ENCODE measurements around the gene TTC7B.
A peak's percentile ranks its signal among the peaks of the same experiment; 100 is the strongest.
"Not testable (repeated sequence)": the region's sequence is repeated elsewhere in the genome, so short reads cannot be mapped to it uniquely, and the experiment has no call there.

Gene TTC7B

DNA sequence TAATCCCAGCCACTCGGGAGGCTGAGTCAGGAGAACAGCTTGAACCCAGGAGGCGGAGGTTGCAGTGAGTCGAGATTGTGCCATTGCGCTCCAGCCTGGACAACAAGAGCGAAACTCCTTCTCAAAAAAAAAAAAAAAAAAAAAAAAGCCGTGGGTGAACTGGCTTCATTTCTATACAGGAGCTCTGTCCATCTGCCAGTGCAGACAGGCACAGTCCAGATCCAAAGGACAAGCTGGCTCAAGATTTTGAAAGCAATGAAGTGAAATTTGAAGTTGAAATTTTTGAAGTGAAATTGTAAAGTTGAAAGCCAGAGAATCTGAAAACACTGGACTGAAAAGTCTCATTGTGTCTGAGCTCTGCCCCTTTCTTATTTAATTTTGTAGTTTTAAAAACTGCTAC lies 284.7 kb downstream of the TTC7B start:
- no peak for ATAC-seq

DNA sequence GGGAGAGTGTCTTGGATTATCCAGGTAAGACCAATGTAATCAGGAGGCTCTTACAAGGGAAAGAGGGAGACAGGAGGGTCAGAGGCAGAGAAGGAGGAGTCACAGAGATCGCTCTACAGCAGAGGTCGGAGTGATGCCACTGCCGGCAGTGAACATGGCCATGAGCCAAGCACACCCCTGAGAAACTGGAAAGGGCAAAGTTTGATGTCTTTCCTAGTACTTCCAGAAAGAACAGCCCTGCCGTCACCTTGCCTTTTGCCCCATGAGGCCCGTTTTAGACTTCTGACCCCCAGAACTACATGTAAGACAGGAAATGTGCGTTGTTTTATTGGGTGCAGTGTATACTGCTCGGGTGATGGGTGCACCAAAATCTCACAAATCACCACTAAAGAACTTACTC lies 285.7 kb downstream of the TTC7B start:
- H3K27me3 Mint-ChIP-seq, result peaks cover 18% of the 10 kb centered on the region
- no peak for ATAC-seq
- H3K9me3 Mint-ChIP-seq, result peaks cover 14% of the 10 kb centered on the region
- no peak overlapping the region for H3K27ac Mint-ChIP-seq
- H3K4me1 Mint-ChIP-seq, result no peaks in the 10 kb centered on the region
- no peaks in the 10 kb centered on the region for H3K36me3 Mint-ChIP-seq
- no peak overlapping the region for H3K4me3 Mint-ChIP-seq

More for the DNA sequence above, 284.7 kb downstream of the TTC7B start:
- Mint-ChIP-seq H3K9me3 (peaks cover 14% of the 10 kb centered on the region), H3K27ac (no peak overlapping the region), H3K27me3 (peaks cover 18% of the 10 kb centered on the region), H3K36me3 (no peaks in the 10 kb centered on the region), H3K4me1 (peaks cover 6% of the 10 kb centered on the region), H3K4me3 (no peak overlapping the region)

DNA sequence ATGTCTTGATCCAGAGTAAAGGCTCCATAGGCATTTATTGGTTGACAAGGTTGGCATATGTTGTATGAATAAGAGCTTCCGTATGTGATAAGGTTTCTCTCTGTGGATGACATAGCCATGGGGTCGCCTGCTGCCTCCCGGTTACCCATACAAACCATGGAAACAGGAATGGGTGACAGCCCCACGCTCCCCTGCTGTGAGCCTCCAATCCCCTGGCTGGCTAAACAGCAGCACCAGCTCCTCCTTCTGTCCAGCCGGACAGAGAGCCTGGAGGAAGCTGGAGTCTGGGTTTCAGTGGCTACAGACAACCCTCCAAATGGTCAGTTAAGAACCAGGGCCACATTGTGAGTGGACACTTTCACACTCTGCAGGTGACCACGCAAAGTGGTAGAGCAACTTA lies 288.3 kb downstream of the TTC7B start:
- Mint-ChIP-seq H3K27me3 (no peaks in the 10 kb centered on the region), H3K4me3 (no peak overlapping the region), H3K36me3 (no peaks in the 10 kb centered on the region), H3K9me3 (peaks cover 14% of the 10 kb centered on the region), H3K4me1 (no peaks in the 10 kb centered on the region), H3K27ac (no peak overlapping the region)
- ATAC-seq, result no peak

DNA sequence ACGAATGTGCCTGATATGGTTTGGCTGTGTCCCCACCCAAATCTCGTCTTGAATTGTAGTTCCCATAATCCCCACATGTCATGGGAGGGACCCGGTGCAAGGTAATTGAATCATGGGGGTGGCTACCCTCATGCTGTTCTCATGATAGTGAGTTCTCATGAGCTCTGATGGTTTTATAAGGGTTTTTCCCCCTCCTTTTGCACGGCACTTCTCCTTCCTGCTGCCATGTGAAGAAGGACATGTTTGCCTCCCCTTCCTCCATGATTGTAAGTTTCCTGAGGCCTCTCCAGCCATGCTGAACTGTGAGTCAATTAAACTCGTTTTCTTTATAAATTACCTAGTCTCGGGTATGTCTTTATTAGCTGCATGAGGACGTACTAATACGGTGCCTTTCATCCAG lies 289.7 kb downstream of the TTC7B start:
- not testable (repeated sequence) for H3K27ac Mint-ChIP-seq, H3K4me1 Mint-ChIP-seq, ATAC-seq, H3K27me3 Mint-ChIP-seq, H3K4me3 Mint-ChIP-seq, H3K36me3 Mint-ChIP-seq
- H3K9me3 Mint-ChIP-seq, result peaks cover 14% of the 10 kb centered on the region

DNA sequence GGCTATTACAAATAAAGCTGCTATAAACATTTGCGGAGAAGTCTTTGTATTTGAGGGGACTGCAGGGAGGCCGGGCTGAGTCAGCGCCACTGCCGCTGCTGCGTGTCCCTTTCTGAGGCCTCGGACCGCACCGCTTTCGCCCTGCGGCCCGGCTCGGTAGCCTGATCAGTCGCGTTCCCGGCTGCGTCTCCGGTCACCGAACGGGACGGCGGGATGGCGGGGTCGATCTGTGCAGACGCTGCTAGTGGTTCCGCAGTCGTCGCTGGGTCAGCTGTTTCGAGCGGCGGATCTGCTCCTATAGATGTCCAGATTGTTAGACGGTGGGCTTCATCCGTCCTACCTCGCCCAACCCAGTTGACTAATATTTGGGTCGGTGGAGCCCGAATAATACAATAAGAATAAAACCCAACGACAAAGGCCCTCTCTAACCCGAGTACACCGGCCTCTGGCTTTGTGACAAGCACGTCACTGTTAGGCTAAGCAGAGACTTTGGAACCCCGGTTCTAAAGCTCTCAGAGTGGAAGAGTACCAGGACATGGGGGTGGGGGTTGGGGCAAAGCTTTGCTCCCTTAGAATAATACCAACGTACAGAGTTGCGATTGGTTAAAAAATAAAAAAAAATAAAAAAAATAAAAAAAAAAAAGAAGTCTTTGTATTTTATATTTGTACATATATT lies 290.7 kb downstream of the TTC7B start:
- H3K27me3 Mint-ChIP-seq, result not testable (repeated sequence)
- peak; percentile 31 for ATAC-seq
- H3K9me3 Mint-ChIP-seq, result peaks cover 14% of the 10 kb centered on the region

DNA sequence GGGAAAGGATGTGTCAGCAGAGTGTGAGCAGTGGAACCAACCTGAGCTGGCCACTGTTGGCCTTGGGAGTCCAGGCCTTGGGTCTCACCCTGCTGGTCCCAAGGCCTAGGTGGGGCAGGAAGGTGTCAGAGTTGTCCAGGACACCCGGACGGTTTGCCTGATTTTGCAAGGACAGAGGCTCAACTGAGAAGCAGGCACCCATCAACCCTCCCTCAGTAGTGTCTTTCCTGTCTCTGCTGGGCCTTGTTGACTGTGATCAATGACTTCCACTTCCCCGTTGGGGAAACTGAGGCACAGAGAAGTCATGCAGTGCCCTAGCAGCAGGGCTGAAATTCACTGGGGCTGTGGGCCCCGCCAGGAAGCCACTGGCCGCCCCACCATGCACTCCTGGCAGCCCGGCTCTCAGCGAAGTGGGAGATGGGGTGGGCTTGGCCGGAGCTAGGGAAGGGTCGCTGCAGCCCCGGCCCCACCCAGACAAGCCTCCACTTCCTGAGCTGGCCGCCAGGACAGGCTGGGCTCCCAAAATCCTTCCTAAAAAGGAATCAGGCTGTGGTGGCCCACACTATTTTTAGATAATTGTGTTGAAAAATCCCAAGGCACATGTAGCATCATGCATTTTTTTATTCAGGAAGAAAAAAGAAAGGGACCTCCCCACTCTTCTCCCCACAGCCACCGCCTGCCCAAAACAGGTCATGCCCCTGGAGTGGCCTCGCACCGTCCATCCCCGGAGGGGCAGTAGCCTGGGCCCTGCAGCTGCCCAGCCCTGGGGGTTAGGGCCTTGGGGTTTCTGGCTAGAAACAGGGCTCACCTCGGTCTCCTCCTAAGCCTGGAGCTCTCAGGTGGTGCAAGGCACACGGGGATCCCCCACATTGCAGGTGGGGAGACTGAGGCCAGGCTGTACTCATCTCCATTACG lies 292.0 kb downstream of the TTC7B start:
- Mint-ChIP-seq H3K27ac (no peak overlapping the region), H3K9me3 (peaks cover 14% of the 10 kb centered on the region), H3K36me3 (no peaks in the 10 kb centered on the region), H3K27me3 (peaks cover 8% of the 10 kb centered on the region), H3K4me1 (no peaks in the 10 kb centered on the region), H3K4me3 (no peak overlapping the region)
- no peak for ATAC-seq

More for the DNA sequence above, 290.7 kb downstream of the TTC7B start:
- not testable (repeated sequence) for H3K27ac Mint-ChIP-seq, H3K4me3 Mint-ChIP-seq, H3K36me3 Mint-ChIP-seq, H3K4me1 Mint-ChIP-seq

DNA sequence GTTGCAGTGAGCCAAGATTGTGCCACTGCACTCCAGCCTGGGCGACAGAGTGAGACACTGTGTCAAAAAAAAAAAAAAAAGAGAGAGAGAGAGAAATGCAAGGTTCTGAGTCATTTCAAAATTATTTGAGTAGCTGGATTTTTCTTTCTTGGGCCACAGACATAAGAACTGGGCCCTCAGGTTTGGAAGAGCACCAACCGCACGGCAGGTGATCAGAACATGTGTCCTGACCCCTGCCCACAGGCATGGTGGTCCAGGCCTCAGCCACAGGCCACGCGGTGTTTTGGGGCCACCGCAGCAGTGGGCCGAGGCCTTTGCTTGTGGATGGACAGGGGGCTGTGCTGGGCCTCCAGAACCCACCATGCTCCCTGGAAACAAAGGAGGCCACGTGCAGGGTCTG lies 292.7 kb downstream of the TTC7B start:
- H3K4me1 Mint-ChIP-seq, result no peaks in the 10 kb centered on the region
- H3K27ac Mint-ChIP-seq, result no peak overlapping the region
- peaks cover 10% of the 10 kb centered on the region for H3K9me3 Mint-ChIP-seq
- H3K4me3 Mint-ChIP-seq, result no peak overlapping the region
- no peak for ATAC-seq
- H3K27me3 Mint-ChIP-seq, result peaks cover 8% of the 10 kb centered on the region
- H3K36me3 Mint-ChIP-seq, result no peaks in the 10 kb centered on the region

DNA sequence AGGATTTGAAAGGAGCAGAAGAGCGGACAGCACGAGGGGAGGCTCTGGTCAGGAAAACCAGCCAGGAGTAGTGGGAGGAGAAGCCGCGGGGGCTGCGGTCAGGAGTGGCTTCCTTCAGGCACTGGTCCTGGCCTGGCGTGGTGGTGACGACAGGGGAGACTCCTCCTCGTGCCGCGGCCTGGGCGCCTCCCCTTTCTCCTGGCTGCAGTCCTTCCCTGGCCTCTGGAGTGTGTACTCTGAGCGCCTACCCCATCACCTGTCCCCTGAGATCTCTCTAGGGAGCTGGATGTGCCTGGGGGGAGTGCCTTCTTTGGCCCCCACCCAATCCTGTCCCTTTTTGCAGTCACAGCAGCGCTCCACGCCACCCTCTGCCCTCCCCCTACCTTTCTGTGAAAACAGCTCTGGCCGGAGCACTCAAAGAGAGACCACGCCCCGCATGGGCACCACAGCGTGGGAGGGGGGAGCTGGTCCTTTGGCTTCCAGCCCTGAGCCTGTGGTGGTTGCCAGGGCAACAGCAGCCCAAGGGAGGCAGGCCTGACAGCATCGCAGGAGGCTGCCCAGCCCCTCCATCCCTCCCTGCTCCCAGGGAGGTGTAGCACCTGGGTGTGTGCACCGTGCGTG lies 293.5 kb downstream of the TTC7B start:
- Mint-ChIP-seq H3K4me3 (no peak overlapping the region), H3K4me1 (no peaks in the 10 kb centered on the region), H3K27ac (no peak overlapping the region), H3K9me3 (peaks cover 8% of the 10 kb centered on the region), H3K36me3 (no peaks in the 10 kb centered on the region), H3K27me3 (peaks cover 8% of the 10 kb centered on the region)
- ATAC-seq, result no peak

DNA sequence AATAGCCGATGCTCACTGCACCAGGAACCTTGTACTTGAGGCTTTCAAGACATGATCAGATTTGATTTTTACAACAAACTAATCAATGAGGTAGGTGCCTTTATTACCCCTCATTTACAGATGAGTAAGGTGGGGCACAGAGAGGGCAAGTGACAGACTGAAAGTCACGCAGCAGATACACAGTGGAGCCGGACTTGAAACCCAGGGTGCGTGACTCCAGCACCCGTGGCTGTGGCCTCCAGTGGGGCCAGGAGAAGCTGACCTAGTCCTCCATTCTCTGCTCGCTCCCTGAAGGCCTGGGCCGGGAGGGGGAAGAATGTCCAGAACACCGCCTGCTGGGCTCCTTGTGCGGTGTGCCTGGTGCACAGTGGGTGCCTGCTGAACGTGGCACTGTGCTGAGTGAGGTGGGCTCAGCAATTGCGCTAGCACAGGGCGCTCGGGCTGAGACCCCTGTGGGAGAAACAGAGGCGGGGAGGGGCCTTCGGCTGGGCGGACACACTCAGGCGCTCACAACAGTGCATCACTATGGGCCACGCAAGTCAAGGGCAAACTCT lies 294.2 kb downstream of the TTC7B start:
- no peak for ATAC-seq
- Mint-ChIP-seq H3K27me3 (peaks cover 8% of the 10 kb centered on the region), H3K4me1 (no peaks in the 10 kb centered on the region), H3K36me3 (no peaks in the 10 kb centered on the region), H3K27ac (no peak overlapping the region), H3K4me3 (no peak overlapping the region), H3K9me3 (peaks cover 5% of the 10 kb centered on the region)

DNA sequence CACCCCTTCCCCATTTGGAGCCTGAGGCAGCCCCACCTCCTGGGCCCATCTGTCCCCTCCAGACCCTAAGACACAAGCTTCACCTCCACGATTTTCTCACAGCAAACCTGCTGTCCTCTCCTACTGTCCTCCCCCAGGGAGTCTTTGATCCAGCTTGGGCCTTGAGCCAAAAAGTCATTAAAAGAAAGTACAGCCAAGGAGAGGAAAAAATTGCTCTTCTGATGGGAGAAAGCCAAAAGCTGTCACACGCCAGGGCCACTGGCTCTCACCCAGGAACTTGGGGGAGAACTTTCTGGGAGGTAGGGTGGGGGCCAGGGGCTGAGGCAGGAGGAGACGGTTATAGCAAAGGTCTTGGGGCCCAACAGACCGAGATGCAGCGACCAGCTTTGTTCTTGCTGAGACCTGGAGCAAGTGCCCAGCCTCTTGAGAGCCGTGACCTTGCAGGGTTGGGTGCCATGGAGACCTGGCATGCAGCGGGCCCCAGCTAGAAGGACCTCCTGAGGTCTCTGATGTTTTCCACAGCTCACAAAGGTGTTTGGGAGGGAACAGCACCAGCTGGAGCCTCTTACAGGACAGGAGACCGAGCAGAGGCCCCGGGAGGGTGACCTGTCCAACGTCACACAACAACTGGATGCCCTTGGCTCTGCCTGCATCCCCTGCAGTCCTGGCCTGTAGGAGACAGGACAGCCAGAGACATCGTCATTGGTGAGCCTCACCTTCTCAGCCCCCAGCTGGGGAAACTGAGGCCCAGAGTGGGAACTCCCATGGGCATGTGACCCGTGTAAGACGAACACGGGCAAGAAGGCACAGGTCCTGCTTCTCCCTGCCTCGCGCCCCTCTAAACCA lies 294.9 kb downstream of the TTC7B start:
- Mint-ChIP-seq H3K9me3 (no peaks in the 10 kb centered on the region), H3K27me3 (peaks cover 8% of the 10 kb centered on the region), H3K27ac (no peak overlapping the region), H3K36me3 (no peaks in the 10 kb centered on the region), H3K4me3 (no peak overlapping the region), H3K4me1 (no peaks in the 10 kb centered on the region)
- ATAC-seq, result no peak

DNA sequence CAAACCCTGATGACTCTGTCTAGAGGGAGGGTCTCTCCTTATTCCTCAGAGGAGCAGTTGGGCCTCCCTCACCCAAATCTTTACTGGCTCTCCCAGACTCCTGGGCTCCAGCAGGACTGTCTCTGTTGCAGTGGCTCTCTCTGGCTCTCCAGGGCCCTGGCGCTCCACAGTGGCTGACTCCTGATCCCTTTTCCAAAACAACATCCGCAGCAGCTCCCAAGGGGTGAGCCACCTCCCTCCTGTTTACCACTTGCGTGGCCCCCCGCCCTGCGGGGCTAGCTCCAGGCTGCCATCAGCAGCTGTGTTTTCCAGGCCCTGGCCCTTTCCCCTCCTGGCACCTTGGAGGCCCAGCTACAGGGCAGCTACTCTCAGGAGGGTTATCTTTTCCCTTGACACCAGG lies 295.9 kb downstream of the TTC7B start:
- H3K36me3 Mint-ChIP-seq, result no peaks in the 10 kb centered on the region
- H3K27me3 Mint-ChIP-seq, result peaks cover 8% of the 10 kb centered on the region
- no peaks in the 10 kb centered on the region for H3K9me3 Mint-ChIP-seq
- no peak overlapping the region for H3K27ac Mint-ChIP-seq
- ATAC-seq, result no peak
- no peak overlapping the region for H3K4me3 Mint-ChIP-seq
- H3K4me1 Mint-ChIP-seq, result no peaks in the 10 kb centered on the region

DNA sequence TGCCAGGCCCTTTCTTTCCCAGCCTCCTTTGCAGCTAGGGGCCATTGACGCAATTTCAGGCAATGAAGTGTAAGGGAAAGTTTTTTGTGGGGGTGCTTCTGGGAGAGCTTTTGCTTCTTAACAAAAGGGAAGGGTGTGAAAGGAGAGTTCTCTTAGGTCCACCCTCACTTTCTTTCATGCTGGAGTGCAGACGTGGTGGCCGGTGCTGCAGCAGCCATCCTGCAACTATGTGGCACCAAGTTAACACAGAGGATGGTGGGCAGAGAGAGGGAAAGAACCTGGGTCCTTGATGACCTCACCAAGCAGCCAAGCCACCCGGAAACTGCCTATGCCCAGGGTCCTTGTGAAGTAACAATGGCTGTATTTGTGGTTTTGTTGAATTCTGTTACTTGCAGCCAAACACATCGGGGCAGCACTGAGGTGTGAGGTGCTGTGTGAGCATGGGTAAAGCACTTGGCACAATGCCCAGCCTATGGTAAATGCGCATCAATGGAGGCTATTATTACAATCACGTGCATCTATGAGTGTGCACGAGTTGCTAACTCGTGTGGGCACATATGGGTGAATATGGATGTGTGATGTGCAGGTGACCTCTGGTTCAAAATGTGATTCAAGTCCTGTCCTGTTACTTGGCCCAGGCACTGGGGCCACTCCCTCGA lies 296.8 kb downstream of the TTC7B start:
- Mint-ChIP-seq H3K4me1 (no peaks in the 10 kb centered on the region), H3K27ac (no peak overlapping the region), H3K27me3 (peaks cover 8% of the 10 kb centered on the region), H3K9me3 (no peaks in the 10 kb centered on the region), H3K4me3 (no peak overlapping the region), H3K36me3 (no peaks in the 10 kb centered on the region)
- ATAC-seq, result no peak

DNA sequence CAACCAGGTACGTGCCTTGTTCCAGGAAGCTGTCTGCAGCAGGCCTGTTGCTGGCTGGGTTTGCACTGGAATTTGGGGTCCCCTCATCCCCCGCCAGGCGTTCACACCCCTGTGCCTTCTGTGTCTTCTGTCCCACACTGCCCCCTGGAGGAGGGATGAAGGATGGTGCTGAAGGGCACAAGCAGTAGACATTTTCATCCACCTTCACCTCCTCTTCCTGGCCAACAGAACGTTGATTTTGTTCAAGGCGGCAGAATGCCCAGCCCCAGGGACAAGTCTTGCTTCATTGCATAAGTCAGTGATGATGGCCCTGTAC lies 297.3 kb downstream of the TTC7B start:
- no peaks in the 10 kb centered on the region for H3K4me1 Mint-ChIP-seq
- no peaks in the 10 kb centered on the region for H3K36me3 Mint-ChIP-seq
- H3K27ac Mint-ChIP-seq, result no peak overlapping the region
- no peaks in the 10 kb centered on the region for H3K9me3 Mint-ChIP-seq
- H3K4me3 Mint-ChIP-seq, result no peak overlapping the region
- ATAC-seq, result no peak
- H3K27me3 Mint-ChIP-seq, result peaks cover 8% of the 10 kb centered on the region

DNA sequence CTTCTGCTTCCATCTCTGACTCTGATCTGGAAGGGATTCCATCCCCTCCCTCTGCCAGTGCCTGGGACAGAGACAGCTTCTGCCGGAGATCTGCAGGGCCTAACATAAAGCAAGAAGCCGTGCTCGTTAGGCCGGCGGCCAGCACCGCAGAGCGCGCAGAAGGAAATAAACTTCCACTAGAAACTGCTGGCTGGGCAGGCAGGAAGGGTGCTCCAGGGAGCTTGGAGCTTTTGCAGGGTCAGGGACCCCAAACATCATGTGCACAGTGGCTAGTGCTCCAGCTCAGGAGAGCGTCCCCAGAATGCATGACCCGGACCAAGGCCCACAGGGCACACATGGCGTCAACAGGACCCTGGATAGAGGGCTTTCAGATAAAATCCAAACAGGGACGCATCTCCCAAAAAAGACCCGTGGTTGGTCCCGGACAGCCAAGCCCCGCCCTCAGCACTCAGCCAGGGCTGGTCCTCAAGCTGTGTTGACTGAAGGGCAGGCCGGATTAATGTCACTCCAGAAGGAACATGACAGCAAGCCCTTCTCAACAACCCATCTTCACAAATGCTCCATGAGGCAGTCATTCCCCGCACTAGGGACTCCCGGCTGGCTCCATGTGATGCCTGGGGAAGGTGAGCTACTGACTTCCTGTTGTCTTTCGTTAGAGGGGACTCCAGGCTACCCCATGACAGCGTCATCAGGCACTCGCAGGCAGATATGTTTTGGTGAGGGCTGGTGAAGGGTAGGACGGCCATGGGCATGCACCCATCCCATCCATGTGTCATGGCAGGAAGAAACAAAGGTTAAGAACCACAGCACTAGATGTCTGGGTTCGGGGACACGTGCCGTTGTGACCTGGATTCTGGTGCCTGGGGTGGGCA lies 297.9 kb downstream of the TTC7B start:
- Mint-ChIP-seq H3K36me3 (no peaks in the 10 kb centered on the region), H3K4me1 (no peaks in the 10 kb centered on the region), H3K27me3 (peaks cover 8% of the 10 kb centered on the region), H3K27ac (no peak overlapping the region), H3K9me3 (no peaks in the 10 kb centered on the region), H3K4me3 (no peak overlapping the region)
- no peak for ATAC-seq

Measured in stimulated activated memory B cell treated with anti-CD40 and anti-IgM and Interleukin-4, amounts not matched to agents 10 μg/mL and 1 μg/mL and 100 μg/mL, for 72 hours (primary cell).